Dedifferentiated amniotic fluid mesenchymal stem cell (primary cell): Measurements from ENCODE around the gene CACNA1C.

Source experiments
- DNase-seq: peaks from one replicate; pipeline ENCODE4 v3.0.0-alpha.2; 2016; ENCODE audit errors: extremely low spot score

The CACNA1C gene

GRCh38 chr12:2140858-2141519, 88.2 kb downstream of the CACNA1C start:
- DNase-seq = no peak

- no peak for DNase-seq
Observed at GRCh38 chr12:2142068-2142467, 89.3 kb downstream of the CACNA1C start.

- DNase-seq = no peak
Observed at GRCh38 chr12:2144951-2145350, 92.2 kb downstream of the CACNA1C start.

GRCh38 chr12:2145433-2145998, 92.7 kb downstream of the CACNA1C start:
- DNase-seq = no peak

- DNase-seq = no peak
Observed at GRCh38 chr12:2147335-2147734, 94.5 kb downstream of the CACNA1C start.

- DNase-seq = no peak
Observed at GRCh38 chr12:2149091-2149490, 96.3 kb downstream of the CACNA1C start.

- no peak for DNase-seq
Observed at GRCh38 chr12:2150833-2151232, 98.0 kb downstream of the CACNA1C start.

- DNase-seq = no peak
Observed at GRCh38 chr12:2151391-2151790, 98.6 kb downstream of the CACNA1C start.

- no peak for DNase-seq
Observed at GRCh38 chr12:2152134-2152533, 99.3 kb downstream of the CACNA1C start.

- DNase-seq = peak; percentile 47
Observed at GRCh38 chr12:2154050-2154449, 101.3 kb downstream of the CACNA1C start.

GRCh38 chr12:2154521-2154920, 101.7 kb downstream of the CACNA1C start:
- DNase-seq = no peak

GRCh38 chr12:2156333-2156732, 103.5 kb downstream of the CACNA1C start:
- no peak for DNase-seq

GRCh38 chr12:2160043-2160442, 107.3 kb downstream of the CACNA1C start:
- DNase-seq = no peak

GRCh38 chr12:2161473-2161872, 108.7 kb downstream of the CACNA1C start:
- no peak for DNase-seq

GRCh38 chr12:2163177-2163941, 110.6 kb downstream of the CACNA1C start:
- DNase-seq = no peak

- DNase-seq = no peak
Observed at GRCh38 chr12:2165021-2165420, 112.2 kb downstream of the CACNA1C start.

GRCh38 chr12:2165927-2166326, 113.1 kb downstream of the CACNA1C start:
- no peak for DNase-seq

GRCh38 chr12:2166696-2167095, 113.9 kb downstream of the CACNA1C start:
- DNase-seq = no peak

- no peak for DNase-seq
Observed at GRCh38 chr12:2167231-2167630, 114.4 kb downstream of the CACNA1C start.

- no peak for DNase-seq
Observed at GRCh38 chr12:2168808-2169207, 116.0 kb downstream of the CACNA1C start.

- no peak for DNase-seq
Observed at GRCh38 chr12:2169489-2169888, 116.7 kb downstream of the CACNA1C start.

- DNase-seq = no peak
Observed at GRCh38 chr12:2169940-2170339, 117.2 kb downstream of the CACNA1C start.

- DNase-seq = no peak
Observed at GRCh38 chr12:2170376-2170775, 117.6 kb downstream of the CACNA1C start.
